Neural progenitor cell (in vitro differentiated cells): ENCODE measurements around the gene NDUFB7.

Experiments used
- EZH2 ChIP-seq: fragments of 200-600 bp; sonication (generic); IDR thresholded peaks from 2 replicates; pipeline ENCODE4 v1.6.1; 2017; ENCODE audit warnings: antibody characterized with exemption, mild to moderate bottlenecking, moderate library complexity
- EZH2phosphoT487 ChIP-seq: fragments of 200-600 bp; sonication (generic); IDR thresholded peaks from 2 replicates; pipeline ENCODE4 v1.6.1; 2017; ENCODE audit warnings: antibody characterized with exemption
- TF ChIP-seq, protein P1 (sequence below): fragments of 200-600 bp; sonication (generic); IDR thresholded peaks from 2 replicates; pipeline ENCODE4 v1.5.1; 2017; ENCODE audit warnings: antibody characterized with exemption, mild to moderate bottlenecking

GRCh38 chr19:14563590-14563926 lies 8.3 kb downstream of the NDUFB7 start:
- TF ChIP-seq, protein P1, sequence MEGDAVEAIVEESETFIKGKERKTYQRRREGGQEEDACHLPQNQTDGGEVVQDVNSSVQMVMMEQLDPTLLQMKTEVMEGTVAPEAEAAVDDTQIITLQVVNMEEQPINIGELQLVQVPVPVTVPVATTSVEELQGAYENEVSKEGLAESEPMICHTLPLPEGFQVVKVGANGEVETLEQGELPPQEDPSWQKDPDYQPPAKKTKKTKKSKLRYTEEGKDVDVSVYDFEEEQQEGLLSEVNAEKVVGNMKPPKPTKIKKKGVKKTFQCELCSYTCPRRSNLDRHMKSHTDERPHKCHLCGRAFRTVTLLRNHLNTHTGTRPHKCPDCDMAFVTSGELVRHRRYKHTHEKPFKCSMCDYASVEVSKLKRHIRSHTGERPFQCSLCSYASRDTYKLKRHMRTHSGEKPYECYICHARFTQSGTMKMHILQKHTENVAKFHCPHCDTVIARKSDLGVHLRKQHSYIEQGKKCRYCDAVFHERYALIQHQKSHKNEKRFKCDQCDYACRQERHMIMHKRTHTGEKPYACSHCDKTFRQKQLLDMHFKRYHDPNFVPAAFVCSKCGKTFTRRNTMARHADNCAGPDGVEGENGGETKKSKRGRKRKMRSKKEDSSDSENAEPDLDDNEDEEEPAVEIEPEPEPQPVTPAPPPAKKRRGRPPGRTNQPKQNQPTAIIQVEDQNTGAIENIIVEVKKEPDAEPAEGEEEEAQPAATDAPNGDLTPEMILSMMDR = no peak
- no peak for TF ChIP-seq EZH2
- TF ChIP-seq EZH2phosphoT487 = no peak
